ENCODE results near the gene GALR3.
A peak's percentile ranks its signal among the peaks of the same experiment; 100 is the strongest.
"Not testable (repeated sequence)": the region's sequence is repeated elsewhere in the genome, so short reads cannot be mapped to it uniquely, and the experiment has no call there.

GALR3 gene, protein sequence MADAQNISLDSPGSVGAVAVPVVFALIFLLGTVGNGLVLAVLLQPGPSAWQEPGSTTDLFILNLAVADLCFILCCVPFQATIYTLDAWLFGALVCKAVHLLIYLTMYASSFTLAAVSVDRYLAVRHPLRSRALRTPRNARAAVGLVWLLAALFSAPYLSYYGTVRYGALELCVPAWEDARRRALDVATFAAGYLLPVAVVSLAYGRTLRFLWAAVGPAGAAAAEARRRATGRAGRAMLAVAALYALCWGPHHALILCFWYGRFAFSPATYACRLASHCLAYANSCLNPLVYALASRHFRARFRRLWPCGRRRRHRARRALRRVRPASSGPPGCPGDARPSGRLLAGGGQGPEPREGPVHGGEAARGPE

DNA sequence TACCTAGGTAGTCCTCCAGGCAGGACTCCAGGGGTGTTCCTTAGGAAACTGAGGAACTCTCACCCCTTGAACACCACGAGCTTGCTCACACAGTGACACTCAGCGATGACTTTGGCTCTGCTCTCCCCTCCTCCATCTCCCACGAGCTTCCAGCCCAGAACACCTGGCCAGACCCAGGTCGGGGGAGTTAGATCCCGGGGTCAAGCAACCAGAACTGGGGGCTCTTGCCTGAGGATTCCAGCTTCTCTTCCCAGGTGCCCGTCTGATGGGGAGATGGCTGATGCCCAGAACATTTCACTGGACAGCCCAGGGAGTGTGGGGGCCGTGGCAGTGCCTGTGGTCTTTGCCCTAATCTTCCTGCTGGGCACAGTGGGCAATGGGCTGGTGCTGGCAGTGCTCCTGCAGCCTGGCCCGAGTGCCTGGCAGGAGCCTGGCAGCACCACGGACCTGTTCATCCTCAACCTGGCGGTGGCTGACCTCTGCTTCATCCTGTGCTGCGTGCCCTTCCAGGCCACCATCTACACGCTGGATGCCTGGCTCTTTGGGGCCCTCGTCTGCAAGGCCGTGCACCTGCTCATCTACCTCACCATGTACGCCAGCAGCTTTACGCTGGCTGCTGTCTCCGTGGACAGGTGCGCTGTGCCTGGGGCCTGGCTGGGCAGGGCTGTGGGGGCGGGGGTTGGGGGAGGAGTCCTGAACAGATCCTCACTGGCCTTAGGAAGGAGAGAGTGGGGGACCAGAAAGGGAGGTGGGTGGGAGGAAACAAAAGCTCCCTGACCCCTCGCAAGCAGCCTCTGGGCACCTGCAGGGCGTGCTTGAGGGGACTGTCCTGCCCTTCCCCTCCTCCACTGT lies at the start of gene GALR3:
Gene GALR3 (plus strand): TSS at position 249 of the 852 bp plus-strand sequence. CDS start 25 bp downstream, at position 274.
- DNase-seq: no peak

DNA sequence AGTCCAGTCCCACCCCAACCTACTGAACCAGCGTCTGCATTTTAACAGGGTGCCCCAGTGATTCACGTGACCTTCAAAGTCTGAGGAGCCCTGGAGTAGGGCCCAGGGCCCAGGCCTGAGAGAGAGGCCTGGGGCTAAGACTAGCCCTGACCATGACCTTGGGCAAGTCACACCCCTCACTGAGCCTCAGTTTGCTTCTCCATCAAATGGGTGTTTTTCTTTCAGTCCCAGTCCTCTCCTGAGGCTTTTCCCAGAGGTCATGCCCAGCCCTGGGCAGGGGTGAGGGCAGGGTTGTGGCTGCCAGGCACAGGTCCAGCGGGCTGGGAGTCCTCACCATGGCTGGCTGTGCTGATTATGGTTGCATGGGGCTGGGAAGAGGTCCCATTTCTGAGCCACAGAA lies 48.5 kb upstream of the GALR3 start:
- no peak for DNase-seq

DNA sequence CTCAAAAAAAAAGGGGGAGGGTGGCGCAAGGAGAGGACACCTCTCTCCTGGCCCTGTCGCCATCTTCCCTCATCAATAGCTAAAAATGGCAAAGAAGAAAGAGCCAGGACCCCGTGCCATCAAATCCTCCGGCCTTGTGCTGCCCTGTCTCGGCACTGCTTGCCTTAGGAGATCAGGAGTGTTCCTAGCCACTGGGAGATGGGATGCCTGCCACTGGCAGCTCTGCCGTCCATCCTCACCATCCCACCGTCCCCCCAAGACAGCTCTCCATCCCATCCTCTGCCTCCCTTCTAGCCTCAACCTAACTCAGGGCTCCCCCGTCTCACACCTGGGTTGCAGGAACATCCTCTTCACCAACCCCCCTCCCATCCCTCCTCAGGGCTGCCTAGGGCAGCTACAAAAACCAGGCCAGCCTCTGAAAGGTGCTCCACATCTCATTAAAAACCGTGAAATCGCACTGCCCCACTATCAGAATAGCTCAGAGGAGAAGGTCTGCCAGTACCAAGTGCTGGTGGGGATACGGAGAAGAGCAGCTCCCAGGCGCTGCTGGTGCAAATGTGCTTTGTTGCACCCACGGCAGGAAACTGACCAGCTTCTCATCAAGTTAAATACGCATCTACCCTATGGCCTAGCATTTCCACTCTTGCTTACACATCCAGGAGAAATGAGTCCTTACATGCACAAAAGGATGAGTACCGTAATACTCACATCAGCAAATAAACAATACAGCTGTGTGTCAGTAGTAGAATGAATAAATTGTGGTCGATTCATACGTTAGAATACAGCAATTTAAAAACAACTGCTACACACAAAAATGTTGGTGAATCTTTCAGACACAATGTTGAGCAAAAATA lies 47.2 kb upstream of the GALR3 start:
- no peak for DNase-seq

DNA sequence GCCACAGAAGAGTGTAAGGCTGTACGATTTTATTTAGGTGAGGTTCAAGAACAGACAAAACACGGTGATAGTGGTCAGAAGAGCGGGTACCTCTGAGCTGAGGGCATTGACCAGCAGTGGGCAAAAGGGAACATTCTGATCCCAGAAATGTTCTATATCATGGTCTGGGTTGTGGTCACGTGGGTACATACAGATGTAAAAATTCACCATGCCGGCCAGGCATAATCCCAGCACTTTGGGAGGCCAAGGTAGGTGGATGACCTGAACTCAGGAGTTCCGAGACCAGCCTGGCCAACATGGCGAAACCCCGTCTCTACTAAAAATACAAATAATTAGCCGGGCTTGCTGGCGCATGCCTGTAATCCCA lies 46.6 kb upstream of the GALR3 start:
- no peak for DNase-seq

DNA sequence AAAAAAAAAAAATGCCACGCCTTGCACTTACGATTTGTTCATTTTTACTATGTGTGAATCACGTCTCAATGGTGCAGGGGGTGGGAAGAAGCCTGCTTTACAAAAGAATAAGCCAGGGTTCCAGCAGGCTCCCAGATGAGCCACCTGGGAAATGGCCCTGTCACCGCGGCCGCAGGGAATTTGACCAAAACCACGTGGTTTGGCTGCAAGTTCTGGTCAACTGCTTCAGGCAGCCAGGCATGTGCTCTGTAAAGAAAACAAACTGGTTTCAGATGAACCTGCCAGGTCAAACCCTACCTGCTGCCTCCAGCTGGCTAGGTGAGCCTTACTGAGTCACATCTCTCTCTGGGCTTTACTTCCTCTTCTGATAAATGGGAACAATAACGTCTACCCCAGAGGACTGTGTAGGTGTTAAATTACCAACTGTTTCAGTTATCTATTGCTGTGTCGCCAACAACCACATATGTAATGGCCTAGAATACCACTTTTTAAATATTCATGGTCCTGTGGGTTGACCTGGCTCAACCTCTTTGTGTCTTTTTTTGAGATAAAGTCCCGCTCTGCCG lies 46.0 kb upstream of the GALR3 start:
- no peak for DNase-seq

DNA sequence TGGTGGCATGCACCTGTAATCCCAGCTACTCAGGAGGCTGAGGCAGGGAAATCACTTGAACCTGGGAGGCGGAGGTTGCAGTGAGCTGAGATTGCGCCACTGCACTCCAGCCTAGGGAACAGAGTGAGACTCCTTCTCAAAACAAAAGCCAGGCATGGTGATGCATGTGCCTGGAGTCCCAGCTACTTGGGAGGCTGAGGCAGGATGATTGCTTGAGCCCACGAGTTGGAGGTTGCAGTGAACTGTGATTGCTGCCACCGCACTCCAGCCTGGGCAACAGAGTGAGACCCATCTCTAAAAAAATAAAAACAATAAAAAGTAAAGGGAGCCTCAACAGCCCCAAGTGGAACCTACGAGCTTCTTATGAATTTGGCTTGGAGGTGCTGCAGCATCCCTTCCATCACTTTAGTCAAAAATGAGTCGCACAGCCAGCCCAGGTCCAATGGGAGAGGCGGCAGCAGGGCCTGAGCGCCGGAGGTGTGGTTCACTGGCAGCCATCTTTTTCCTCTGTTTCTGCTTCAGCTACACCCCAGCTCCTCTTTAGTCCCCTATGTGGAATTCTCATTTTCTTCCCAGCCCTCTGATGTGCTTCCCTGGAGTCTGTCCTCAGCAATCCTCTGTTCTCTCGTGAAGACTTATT lies 44.7 kb upstream of the GALR3 start:
- no peak for DNase-seq

DNA sequence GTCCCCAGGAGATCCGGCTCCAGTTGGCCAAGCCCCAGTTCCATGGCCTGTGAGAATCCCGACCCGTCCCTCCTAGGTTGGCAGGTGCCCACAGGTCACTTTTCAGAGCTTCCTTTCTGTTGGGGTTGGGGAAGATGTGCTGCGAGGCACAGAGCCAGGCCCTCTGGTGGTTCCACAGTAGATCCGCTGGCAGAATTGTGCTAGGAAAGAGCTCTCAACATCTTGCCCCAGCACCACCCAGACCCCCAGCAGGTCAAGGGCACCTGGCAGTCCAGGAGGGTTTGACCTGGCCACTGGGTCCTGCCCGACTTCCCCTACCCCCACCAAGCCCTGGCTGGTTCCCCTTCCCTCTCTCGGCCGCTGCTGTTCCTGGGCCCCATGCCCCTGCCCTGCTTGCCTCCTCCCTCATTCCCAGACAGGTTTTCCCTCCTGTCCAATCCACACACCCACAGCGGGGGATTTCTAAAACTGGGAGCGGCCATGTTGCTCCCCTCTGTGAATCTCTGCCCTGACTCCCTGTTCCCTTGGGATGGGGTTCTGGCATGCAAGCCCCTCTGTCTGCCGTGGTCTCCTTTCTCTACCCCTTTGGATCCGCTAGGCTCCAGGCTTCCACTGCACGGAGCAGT lies 41.6 kb upstream of the GALR3 start:
- DNase-seq: no peak

DNA sequence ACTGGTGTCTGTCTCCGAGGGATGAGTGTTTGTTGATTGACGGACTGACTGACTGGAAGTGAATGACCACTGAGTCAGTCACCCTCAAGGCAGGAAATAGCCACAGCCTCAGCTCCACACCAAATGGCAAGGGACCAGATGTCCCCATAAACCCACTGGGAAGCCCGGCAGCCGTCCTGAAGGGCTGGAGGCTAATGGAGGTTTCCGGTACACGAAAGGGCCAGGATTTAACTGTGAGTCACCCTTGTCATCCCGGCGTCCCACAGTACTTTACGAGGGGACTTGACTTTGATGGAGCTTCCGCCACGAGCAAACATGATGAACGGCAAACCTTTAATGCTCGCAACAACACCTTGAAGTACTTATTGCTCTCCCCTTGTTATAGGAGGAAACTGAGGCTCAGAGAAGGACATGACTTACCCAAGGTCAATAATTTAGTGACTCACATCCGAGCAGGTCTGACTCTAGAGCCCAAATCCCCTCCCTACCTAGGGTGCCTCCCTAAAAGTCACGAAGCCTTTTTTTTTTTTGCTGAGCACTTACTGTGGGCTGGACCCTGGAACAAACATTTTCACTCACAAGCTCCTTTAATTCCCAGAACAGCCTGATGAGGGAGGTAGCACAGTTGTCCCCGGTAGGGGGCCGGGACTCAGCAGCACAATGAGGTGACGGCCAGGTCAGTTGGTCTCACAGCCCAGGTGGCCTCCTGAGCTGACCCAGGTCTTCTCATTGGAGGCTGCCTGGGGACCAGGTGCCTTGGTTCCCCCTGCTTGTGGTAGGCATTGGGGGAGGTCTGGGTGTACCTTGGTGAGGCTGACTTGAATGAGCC lies 40.6 kb upstream of the GALR3 start:
- no peak for DNase-seq

DNA sequence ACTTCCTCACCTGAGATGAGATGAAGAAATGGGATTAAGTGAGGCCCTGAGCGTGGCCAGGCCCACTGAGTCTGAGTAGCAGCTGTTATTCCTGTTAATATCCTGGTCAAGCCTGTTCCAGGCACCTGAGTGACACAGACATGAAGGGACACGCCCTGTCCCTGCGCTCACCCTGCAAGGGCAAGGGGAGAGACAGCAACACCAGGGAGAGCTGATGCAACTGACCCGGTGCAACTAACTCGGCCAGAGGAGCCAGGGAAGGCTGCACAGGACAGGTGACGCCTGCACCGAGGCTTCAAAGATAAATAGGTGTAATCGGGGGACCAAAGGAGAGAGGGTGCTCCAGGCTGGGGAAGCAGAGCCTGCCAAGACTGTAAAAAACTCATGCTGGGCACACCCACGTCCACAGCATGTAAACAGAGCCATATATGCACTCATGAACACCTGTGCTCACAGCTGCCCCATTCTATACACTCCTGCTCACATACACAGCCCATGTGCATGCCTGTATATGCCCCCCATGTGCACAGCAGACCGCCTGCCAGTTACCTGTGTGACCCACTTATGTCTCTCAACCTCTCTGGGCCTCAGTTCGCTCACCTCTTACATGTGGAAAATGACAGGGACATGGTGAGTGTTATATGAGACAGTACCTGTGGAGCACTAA lies 38.2 kb upstream of the GALR3 start:
- no peak for DNase-seq

DNA sequence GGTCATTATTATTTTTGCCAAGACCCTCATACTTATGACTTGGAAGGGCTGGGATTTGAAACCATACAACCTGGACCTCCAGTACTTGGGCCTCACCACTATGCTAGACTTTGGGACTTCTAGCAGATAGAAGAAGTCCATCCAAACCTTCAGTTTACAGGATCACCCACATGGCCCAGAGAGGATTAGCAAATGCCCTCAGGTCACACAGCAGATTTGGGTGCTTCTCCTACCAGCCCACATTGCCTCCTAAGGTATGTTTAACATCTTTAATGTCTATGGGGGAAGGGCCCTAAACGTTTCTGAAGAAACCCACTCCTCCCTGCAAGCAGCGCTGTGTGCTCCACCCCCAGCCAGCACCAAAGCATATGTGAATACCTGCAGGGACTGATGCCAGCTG lies 32.9 kb upstream of the GALR3 start:
- no peak for DNase-seq

DNA sequence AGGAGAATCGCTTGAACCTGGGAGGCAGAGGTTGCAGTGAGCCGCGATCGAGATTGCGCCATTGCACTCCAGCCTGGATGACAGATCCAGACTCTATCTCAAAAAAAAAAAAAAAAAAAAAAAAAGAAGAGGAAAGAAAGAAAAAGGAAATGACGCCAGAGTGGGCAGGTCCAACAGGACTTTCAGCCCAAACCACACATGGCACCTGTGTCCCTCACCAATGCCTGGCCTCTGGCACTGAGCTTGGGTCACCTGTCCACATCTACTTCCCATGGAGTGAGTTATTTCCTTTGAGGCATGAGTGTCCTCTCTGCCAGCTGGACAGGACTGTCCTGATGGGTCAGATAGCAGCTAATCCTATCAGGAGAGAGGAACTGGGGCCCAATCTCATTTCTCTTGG lies 30.7 kb upstream of the GALR3 start:
- no peak for DNase-seq

DNA sequence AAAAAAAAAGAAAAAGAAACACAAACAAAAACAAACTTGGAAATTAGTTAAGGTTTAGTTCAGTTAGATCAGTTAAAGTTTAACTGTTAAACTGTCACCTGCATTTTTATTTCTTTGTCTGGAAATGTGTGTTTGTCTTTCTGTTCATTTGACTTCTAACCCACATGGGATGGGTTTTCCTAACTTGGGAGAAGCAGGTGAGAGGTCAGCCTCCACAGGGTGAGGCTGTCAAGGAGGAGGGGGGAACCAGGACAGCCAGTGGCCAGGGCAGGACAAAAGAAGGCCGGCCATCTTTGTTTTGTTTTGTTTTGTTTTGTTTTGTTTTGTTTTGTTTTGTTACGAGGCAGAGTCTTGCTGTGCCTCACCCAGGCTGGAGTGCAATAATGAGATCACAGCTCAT lies 28.8 kb upstream of the GALR3 start:
- no peak for DNase-seq

DNA sequence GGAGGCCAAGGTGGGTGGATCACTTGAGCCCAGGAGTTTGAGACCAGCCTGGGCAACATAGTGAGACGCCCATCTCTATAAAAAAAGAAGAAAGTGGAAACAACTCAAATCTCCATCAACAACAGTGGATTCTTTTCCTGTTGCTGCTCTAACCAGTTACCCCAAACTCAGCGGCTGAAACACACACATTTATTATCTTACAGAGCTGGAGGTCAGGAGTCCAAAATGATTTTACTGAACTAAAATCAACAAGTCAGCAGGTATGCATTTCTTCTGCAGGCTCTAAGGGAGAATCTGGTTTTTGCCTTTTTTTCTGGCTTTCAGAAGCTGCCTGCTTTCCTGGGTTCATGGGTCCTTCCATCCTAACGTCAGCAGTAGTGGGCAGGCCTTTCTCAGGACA lies 27.1 kb upstream of the GALR3 start:
- no peak for DNase-seq

DNA sequence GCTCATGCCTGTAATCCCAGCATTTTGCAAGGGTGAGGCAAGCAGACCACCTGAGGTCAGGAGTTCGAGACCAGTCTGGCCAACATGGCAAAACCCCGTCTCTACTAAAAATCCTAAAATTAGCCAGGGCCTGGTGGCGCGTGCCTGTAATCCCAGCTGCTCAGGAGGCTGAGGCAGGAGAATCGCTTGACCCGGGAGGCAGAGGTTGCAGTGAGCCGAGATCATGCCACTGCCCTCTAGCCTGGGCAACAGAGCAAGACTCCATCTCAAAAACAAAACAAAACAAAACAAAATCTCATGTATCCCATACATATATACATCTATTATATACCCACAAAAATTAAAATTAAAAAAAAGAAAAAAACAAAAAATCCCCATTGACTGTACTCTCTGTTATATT lies 25.9 kb upstream of the GALR3 start:
- DNase-seq: not testable (repeated sequence)

DNA sequence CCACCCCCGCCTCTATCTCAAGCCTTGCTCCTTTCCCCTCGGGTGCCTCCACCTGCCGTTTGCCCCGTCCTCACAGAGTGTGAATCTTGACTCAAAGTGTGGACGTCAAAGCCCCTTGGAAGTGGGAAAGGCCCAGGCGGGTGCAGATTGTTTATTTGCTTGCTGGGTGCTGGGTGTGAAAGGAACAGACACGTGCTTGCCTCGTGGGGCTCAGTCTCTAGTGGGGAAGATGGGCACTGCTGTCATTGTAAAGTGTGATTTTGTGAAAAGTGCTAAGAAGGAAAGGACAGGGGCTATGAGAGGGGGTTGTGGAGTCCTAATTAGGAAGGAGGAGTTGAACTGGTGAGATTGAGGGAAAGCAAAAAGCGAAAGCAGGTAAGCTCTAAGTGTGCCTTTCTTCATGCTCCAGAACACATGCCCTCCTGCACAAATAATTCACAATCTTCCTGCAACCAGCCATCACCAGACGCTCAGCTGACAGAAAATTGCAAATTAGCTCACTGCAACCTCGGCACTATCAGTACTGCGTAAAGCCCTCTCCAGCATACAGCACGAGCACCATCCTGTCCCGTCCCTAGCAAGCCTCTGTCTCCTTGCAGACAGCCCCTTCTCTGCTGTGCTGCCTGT lies 25.2 kb upstream of the GALR3 start:
- no peak for DNase-seq

DNA sequence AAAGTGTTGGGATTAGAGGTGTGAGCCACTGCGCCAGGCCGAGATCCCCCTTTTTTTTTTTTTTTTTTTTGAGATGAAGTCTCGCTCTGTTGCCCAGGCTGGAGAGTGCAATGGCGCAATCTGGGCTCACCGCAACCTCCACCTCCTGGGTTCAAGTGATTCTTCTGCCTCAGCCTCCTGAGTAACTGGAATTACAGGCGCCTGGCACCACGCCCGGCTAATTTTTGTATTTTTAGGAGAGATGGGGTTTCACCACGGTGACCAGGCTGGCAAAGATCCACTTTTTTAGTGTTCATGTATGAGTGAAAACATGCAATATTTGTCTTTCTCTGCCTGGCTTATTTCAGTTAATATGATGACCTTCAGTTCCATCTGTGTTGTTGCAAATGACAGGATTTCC lies 23.2 kb upstream of the GALR3 start:
- not testable (repeated sequence) for DNase-seq

DNA sequence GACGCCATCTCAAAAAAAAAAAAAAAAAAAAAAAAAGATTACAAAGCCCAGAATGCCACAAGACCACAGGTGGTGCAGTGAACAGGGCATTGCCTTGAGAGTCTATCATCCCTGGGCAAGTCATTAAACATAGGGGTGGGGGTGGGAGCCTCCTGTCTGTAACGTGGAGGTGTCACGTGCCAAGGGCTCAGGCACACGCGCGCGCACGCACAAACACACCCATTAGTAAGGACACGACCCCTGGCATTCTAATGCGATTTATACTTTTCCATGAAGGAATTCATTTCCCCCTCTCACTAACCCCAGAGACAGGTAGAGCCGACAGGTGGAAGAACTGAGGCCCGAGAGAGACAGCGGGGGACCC lies 21.3 kb upstream of the GALR3 start:
- no peak for DNase-seq

DNA sequence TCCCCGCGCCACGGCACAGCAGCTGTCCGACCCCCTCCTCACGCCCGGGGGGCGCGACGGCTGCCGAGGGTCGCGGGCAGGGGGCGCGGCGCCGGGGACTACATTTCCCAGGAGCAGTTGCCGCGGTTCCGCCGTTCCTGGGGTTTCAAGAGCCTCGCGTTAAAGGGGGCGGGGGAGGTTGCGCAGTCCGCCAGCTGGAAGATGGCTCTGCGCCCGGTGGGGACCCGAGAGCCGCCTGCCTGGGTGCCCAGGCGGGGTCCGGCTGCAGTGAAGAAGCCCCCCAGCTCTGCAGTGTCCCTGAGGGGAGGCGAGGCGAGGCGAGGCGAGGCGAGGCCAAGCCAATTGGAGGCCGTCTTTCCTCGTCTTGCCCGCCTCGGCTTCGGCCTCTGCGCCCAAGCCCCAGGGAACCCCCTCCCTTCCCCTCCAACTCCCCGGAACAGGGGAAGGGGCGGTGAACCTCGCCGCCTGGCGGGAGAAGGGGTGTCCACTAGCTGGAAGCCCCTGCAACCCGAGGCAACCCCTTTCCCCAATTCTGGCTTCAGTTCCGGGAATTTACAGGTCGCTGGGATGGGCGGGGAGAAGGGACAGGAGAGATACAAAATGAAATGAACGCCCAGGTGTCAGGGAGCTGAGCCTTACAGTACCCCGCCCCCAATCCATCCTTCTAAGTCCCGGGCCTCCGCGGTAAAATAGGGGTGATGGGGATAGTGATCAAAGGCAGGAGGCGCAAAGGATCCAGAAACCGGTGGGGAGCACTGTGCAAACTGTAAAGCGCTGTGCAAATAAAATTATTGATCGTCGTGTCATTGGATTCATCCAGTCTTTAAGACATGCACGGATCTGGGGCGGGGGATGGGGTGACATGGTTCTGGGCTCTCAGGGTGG lies 20.6 kb upstream of the GALR3 start:
- DNase-seq: peak; percentile 24

DNA sequence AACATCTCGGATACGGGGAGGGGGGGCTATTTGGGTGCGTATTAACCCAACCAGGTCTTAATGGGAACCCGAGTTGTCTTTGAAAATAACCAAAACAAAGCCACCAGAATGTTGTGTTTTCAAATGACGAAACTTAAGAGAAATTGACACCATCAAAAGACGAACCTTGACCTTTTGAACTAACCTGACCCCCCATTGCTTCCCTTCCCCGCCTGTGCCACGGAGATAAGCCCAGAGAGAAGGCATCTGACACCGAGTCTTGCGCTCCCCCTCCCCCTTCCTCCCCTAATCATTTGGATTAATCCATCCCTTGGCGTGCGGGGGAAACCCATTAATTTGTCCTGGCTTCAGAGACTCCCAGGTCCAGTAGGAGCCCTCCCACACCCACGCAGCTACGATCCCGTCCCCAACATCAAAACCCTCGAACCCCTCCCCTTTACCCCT lies 20.0 kb upstream of the GALR3 start:
- DNase-seq: no peak

Measured in GF-D8 (cell line).